ENCODE data around the gene DMRT2.

The DMRT2 gene

DNA sequence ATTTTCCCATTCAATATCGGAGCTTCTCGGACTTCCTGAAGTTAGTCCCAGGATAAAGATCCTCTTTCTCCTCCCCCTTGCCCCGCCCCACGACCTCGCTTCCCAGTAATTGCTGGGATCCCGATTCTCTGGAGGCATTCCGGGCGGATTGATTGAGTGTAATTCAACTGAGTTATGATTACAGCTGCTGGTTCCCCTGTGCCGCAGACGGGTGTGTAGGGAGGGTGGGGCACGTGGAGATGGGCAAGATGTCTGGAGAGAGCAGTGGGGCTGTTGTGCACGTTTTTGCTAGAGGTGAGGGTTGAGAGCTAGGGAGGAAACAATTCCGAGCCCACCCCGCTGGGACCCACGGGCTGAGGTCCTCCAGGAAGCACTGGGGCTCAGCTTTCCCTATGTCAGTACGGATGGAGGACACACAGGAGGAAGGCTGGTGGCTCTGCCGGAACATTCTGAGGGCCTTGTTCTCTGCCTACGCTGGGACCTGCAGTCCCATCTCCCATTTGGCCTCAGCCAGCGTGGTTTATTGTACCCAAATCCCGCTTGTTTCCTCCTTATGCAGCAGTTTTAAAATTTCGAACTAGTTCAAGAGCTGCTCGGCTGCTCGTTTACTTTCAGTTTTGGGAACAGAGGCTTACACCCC is 2.4 kb upstream of the DMRT2 start:
- DNase-seq, result no peak

DNA sequence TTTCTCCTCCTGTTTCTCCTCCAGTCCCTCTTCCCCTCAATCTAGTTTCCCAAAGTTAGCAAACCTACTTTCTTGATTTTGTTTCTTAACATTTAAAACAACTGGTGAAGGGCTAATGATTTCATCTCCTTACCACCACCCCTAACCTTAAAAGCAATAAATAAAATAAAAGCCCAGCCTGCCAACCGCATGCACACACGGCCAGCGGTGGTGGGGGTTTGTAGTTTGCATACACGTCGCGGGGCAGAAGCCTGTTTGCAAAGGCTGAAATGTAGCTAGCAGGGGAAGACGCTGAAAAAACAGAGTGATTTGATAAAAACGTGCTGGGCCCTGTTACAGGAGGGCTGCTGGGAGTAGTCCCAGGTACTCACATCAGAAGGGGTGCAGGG is 1.9 kb upstream of the DMRT2 start:
- DNase-seq, result no peak

DNA sequence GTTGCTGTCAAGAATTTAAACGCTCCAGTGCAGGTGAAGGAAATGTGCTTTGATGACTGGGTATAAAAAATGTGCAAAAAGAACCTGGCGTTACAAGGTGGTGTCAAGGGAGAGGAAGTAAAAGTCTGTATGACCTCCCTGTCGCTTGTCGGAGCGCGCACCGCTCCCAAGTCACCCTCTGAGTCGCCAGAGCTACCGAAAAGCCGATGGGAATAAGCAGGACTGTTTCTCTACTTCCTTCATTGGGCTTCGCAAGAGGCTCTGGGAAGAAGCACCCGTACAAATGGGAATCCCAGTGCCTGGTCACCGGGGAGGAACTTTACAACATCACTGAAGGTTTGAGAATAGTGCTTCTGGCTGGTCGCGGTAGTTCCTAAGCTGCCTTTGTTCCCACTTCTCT is 1.3 kb upstream of the DMRT2 start:
- DNase-seq, result no peak

DNA sequence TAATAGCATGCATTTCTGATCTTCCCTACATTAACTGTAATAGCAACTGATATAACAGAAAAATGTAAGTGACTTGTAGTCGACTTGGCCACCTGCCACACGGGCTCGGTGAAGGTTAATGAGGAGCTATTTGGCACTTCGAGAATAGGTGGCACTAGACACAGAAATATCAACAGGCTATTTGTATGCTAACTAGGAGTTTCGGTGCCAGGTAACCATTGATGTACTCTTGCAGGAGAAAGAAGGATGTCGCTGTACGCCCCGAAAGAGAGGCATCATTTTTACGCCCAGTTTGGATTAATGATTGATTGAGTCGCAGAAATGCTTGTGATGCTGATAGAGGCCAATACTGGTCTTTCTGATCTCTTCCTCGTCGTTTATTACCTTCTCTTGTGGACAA is 516 bp upstream of the DMRT2 start:
- DNase-seq, result peak; percentile 92

DNA sequence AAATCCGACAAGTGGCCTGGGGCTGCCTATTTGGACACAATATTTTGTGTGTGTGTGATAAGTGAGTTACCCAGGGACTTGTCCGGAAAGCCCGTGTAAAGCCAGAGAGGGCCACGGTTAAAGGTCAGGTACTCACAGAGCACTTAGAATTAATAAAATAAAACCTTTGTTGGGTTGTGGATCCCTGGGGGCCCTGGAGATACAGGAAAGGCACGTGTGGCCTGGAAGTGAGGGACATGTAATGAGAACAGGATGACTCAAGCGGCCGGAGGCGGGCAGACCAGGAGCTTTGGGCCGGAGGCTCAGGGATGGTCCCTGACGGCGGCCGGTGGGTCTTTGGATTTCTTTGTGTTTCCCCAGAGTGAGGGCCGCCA is 1.0 kb downstream of the DMRT2 start:
- no peak for DNase-seq

DNA sequence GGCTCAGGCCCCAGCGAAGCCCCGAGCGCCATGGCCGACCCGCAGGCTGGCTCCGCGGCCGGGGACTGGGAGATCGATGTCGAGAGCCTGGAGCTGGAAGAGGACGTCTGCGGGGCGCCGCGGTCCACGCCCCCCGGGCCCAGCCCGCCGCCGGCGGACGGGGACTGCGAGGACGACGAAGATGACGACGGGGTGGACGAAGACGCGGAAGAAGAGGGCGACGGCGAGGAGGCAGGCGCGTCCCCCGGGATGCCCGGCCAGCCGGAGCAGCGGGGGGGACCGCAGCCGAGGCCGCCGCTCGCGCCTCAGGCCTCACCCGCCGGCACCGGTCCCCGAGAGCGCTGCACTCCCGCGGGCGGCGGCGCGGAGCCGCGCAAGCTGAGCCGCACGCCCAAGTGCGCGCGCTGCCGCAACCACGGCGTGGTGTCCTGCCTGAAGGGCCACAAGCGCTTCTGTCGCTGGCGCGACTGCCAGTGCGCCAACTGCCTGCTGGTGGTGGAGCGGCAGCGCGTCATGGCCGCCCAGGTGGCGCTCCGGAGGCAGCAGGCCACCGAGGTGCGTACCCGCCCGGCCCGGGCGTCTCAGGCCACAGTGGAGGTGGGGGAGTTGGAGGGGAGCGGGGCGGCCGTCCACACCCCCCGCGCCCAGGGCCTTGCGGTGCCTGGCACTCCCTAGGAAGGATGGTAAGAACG is 1.6 kb downstream of the DMRT2 start:
- DNase-seq, result peak; percentile 78

DNA sequence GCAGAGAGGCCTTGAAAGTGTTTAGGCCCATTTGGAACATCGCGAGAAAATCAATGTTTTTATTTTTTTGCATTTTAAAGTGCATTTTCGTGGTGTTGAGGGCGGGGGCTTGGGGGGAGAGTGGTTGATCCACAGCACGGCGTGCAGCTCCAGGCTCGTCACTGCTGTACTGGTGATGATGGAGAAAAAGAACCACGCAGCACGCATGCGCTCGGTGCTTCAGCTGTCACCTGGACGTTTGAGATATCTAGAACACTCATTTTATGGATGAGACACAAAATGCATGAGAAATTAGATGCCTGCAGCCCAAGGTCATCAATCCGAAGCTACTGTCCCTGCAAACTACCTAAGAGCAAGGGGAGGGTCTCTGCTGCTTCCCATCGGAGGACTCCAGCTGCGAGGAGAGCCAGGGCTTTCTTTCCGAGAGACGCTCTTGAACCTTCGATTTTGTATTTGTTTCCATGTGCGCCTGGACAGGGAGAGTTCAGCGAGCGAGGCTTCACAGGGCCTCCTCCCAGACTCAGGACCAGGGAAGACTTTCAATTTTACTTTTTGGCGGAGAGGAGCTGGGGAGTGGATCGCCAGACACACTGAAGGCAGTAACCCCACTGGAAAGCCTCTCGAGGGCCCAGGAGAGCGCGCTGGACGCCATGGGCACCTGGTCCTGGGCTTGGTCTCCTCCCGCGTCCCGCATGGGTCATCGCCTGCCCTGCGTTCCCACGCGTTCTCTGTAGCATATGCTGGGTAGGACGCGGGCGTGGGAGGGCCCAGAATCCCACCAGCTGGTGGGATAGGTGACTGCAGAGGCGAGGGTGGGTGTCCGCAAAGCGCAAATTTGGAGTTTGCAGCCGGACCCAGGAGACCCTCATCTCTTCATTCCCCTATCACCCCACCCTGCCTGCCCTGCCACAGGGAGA is 2.5 kb downstream of the DMRT2 start:
- no peak for DNase-seq

DNA sequence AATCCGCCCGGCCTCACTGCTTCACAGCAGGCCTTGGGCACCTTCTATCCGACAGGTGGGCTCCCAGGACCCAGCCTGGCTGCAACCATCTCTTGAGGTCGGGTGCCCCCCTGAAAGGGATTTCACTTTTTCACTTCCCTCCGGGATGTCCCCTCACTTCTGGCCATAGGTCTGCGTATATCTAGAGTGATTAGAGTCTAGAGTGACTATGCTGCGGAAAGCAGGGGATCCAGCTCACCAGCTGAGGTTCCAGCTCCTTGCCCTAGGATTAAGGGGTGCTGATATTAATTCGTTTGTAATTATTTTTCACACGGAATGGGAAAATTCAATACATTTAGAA is 3.1 kb downstream of the DMRT2 start:
- DNase-seq, result no peak

DNA sequence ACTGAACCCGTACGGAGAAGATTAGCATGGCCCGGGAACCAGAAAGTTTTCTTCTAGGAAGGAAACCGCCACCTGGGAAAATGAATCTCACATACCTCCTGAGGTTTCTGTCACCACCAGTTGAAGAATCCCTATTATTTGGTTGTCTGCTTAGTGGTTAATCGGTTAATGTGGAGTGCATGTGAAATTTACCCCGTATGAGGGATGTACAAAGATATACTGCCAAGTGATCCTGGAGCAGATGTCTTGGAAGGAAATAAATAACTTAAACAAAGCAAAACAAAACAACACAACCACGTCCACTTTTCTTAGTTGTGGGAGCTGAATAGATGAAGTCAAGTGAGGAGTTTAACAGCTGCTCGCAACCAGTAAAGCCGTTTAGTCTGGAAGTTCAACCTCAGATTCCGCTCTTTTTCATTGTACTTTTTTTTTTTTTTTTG is 3.8 kb downstream of the DMRT2 start:
- no peak for DNase-seq

DNA sequence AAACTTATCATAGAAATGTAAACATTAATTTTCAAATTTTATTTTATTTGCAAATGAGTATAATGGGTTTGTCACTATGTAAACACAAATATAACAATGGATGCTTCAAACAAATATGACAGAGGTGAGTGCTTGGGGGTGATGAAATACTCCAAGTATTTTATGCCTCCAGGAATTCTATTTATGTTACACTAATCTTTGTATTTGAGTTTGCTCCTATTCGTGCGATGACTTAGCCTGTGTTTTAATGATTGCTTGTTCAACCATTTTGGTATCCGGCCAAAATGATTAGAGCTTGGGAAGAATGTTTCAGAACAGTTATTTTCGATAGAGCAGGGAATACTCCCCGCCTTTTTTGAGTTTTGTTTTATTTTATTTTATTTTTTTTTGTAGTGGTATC is 5.0 kb downstream of the DMRT2 start:
- no peak for DNase-seq

DNA sequence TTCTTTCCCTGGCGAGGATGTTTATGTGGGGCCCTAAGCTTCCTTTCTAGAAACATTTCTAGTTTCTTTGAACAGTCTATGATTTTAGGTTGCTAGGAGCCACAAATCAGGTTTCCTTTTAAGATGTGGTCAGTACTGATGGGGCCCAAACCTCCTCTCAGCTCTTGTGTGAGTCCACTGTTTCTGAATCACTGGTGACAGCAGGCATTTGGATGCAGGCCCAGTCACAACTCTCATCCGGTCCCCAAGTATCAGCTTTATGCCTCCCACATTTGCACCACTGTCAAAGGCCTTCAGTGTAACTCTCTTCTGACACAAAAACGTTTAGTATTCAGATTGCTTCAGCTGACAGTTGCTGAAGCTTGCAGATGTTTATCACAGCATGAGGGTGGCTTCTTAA is 7.8 kb downstream of the DMRT2 start:
- DNase-seq, result no peak

DNA sequence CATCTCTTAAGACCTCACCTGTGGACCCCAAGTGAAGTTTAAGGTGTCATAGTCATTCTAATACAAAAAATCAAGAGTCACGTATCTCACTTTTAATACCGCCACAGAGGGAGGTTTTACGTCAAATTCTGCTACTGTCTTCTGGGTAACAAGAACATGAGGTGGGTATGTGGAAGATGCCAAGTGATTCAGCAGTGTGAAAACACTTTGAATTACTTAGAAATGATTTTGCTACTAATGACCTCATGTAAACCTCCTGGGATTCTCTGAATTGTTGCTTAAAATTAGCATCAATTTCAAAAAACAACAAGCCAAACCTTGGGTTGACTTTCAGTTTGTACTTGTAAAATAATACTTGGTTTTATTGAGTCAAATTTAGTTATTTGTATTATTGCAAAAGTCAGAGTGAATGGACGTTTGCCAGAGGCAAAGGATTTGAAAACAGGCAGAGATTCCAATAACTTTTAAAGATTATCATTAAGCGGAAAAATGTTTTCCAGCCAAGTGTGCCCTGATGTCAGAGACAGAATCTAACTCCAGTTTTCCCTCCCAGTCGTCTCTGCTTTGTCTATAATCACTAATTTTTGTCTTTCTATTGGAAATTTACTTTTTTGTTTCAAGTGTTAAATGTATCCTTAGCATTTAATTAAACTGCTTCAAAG is 8.8 kb downstream of the DMRT2 start:
- DNase-seq, result no peak

DNA sequence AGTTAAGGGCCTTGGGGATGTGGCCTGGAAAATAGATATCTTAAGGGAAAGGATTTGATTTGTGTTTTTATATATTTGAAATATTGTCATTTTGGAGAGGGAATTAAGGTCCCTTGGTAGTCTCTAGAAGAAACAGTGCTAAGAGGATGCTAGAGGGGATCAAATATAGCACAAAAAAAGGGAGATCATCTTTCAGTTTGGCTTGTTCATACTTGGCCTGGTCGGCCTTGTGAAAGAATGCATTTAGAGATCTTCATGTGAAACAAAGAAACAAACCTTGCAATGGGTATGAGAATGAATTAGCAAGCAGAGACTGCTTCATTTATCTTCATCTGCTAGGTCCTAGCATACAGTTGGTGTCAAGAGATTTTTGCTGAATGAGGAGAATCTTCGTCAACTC is 15.0 kb downstream of the DMRT2 start:
- no peak for DNase-seq

DNA sequence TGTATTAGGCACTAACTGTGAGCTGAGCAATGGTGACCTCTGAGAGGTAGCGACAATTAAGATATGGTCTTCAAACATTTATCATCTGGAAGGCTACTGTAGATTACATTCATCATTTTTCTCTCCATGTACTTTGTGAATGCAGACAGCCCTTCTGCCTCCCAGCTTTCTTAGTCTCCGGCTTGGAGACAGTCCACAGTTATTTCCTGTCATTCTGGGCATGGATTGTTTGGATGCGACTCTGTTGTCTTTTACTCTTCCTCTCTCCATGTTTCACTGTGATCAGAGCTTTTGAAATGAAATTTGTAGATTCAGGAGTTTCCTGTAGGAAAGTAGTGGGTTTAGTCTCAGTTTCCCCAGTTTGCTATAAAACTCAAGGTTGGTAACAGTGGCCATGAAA is 20.5 kb downstream of the DMRT2 start:
- DNase-seq, result no peak

DNA sequence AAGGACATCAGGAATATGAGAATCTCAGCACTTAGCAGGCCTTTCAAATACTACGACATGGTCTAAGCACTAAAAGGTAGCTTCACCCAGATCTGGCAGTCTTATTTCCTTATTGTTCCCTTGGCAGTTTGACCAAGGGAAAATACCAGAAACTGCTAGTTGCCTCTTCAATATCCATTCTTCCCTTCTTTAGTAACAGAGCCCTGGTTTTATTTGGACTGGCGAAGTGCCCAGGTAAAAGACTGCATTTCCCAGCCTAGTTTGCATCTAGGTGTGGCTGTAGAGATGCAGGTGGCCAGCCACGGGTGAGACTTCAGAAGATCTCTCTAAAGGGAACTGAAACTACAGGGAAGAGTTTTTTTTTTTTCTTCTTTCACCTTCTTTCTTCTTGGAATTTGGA is 21.6 kb downstream of the DMRT2 start:
- peak; percentile 84 for DNase-seq

DNA sequence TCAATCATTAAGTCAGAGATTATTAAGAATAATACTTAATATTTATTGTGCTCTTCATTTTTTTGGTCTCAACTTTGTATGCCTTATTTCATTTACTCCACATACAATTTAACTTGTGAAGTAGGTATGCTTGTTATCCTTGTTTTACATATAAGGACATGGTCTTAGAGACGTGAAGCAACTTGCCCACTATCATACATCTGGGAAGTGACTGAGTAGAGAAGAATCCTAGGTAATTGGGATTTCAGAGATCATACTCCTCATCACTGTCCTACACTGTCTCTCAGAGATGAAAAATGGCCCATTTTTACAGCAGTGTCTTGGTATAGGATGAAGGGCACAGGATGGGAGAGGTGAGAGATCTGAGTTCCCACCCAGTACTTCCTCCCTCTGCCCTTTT is 23.3 kb downstream of the DMRT2 start:
- DNase-seq, result no peak

DNA sequence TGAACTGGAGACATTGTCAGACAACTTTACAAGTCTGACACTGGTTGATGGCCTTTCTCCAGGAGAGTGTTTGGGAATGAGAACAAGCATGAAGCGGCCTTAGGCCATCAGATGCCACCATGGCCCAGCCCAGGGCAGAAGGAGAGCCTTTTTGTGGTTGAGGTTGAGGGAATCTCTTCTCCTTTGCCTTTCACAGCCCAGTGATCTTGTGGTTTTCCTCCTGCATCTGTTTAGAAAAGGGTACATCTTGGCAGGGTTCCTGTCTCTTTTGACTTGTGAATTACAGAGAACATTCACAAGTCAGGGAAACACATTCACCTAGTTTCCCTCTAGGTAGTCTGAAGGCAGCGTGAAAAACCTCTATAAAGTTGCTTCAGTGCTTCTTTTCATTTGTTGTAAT is 27.5 kb downstream of the DMRT2 start:
- DNase-seq, result no peak

DNA sequence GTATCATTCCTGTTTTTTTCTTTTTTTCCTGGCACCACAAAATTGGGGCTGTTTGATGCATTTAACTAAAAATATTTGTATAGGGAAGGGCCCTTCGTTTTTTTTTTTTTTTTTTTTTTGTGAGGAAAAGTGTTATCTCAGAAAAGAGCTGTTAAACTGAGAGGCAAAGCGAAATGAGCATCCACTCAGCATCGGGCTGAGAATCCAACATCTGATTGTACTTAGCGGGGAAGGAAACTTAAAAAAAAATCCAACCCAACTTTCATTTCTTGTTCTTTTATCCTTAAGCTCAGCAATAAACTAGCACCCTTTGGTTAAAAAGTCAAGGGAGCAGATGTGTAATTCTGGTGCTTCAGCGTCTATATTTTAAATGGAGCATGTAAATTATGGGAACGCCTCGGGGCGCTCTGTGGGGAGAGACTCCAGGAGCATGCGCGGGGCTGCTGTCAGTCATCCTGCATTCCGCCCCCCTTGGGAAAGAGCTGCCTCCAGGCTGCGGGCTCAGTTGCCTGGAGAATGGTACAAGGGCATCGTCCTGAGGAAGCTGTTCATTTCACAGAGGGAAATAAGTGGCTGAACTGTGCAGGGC is 33.3 kb downstream of the DMRT2 start:
- peak; percentile 77 for DNase-seq

DNA sequence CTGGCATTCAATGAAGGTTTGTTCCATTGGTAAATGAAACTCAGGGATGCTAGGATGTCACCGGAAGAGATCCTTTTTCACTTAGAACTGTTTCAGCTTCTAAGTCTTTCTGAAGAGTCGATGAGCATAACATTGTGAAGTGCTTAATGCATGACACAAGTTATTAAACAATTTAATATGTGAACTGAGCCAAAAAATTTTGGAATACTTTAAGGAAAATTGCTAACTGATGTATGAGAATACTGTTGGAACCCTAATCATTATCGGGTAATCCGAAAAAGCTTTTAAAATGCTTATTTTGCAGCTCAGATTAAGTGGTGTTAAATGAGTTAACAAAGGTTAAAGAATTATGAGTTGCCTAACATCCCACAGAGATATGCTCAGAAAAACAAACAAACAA is 34.9 kb downstream of the DMRT2 start:
- no peak for DNase-seq

DNA sequence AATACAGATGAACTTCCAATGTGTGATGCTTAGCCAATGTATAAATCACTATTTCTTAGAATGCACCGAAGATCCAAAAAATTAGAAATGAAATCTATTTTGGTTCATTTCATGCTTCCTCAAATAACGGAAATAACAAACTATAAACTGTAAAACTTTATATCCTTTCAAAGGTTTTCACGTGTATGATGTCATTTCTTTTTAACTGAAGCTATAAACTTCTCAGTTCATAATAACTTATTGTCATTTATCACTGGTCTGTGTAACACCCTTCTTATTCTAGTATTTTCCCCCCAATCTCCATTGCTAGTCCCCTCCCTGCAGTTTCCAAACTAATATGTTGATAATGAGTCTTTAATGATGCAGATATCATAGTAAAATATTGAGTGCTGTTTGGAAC is 36.4 kb downstream of the DMRT2 start:
- no peak for DNase-seq

DNA sequence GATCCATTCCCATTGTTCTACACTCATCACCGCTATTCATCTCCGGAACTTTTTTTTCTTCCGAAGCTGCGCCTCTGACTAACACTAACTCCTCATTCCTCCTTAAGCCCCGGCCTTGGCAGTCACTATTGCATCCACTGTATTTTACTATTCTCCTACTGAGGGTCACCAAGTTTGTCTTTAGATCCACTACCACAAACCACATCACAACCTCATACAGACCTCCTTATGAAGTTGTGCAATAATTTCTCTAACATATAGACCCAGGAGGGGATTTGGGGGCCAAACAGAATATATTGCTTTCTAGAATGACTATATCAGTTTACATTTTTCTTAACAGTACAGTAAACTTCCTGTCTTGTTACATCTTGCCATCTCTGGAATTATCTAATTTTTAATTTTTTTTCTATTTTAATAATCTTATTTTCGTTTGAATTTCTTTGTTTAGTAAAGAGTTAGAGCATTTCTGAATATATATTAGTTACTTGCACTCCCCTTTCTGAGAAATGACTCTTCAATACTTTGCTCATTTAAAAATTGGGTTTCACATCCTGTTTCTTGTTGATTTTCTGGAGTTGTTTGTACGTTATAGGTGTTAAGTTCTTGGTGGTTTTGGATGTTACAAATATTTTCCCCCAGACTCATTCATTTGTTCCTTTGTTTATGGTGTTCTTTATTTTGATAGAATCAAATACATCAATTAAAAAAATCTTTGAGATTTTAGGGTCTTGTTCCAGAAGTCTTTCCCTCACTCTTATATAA is 37.1 kb downstream of the DMRT2 start:
- DNase-seq, result no peak

DNA sequence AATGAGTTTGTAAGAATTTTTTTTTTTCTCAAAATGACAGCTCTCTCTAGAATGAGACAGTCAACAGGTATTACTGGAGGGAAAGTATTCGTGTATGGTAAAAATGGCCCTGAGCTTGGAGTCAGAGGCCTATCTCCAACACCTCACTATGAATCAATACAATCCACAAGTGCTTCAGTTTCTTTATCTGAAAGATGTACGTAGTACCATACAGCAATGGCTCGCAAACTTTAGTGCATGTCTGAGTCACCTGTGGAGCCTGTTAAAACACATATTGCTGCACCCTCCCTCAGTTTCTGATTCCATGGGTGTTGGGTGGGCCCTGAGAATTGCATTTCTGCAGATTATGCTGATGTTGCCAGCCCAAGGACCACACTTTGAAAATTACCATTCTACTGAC is 44.6 kb downstream of the DMRT2 start:
- no peak for DNase-seq

Measured in NCI-H1105 treated with DMSO at 0.1 percent for 48 hours (cell line).